ENCODE results near the gene BAZ2A. TPM values are rescaled to one million over a fixed set of nuclear protein-coding genes. Genes with fewer than 3 reads are reported as not detected.
A peak's percentile ranks its signal among the peaks of the same experiment; 100 is the strongest.
"Not testable (repeated sequence)": the region's sequence is repeated elsewhere in the genome, so short reads cannot be mapped to it uniquely, and the experiment has no call there.

BAZ2A gene
- total RNA-seq, 5 donors from 2014 or later (not counting 1 experiment from before 2014, with no cell fraction given): 149 to 257 (median 172) TPM

GRCh38 chr12:56648023-56648422 is 17.9 kb upstream of the BAZ2A start:
- H3K4me3 Mint-ChIP-seq; H3K27me3 ChIP-seq (replicated peaks in 1 of 2; ENCODE audit: control insufficient read depth in 2 of 2, extremely low read depth in 1 of 2, insufficient read depth in 2 of 2, low read length in 1 of 2); ATAC-seq (replicated peaks in 1 of 4); H3K27ac Mint-ChIP-seq; H3K27me3 Mint-ChIP-seq; H3K9me3 ChIP-seq; DNase-seq; H3K4me3 ChIP-seq (ENCODE audit: control insufficient read depth in 1 of 2, extremely low read depth in 1 of 2, low read length in 1 of 2); CTCF ChIA-PET; H3K27ac ChIP-seq (ENCODE audit: low read length); H3K9me3 Mint-ChIP-seq: not testable (repeated sequence)
- Histone ChIP-seq H3K4me1 (ENCODE audit: control insufficient read depth in 1 of 2, extremely low read depth in 1 of 2, insufficient read depth in 2 of 2, low read length in 2 of 2) (peaks cover 18 to 25% of the 10 kb centered on the region in 2 experiments), H3K36me3 (ENCODE audit: control insufficient read depth in 2 of 2, extremely low read depth in 1 of 2, insufficient read depth in 1 of 2, low read length in 1 of 2) (peaks cover 0 to 14% of the 10 kb centered on the region in 2 donors)
- POLR2A ChIA-PET: interaction anchor here in 1 of 2 donors (0.5 to 3.7 kb wide), 2 partner anchors 11 to 818 kb away, joined by 3 to 11 read pairs; partner anchors contain the start of gene DNAJC14
- Mint-ChIP-seq H3K36me3 (peaks cover 17% of the 10 kb centered on the region), H3K4me1 (peaks cover 25 to 29% (median 28%) of the 10 kb centered on the region in 3 donors)
- 93% methylated on average over 4 of the region's 9 CpGs for WGBS (ENCODE audit: insufficient coverage)

- POLR2A ChIA-PET: interaction anchor here (0.5 to 3.7 kb wide), 14 partner anchors 9 to 491 kb away, joined by 3 to 11 read pairs (median 4); partner anchors contain the start of gene NACA (in 1 of the 2)
- CTCF ChIA-PET: interaction anchor here (0.6 to 2.4 kb wide), 7 partner anchors 9 to 80 kb away, joined by 3 to 29 read pairs (median 3); partner anchors contain the start of gene NACA (in 1 of the 2)
- no peaks in the 10 kb centered on the region for H3K27me3 Mint-ChIP-seq
- DNase-seq (peak; percentile 72 to 99 (median 93)), ATAC-seq (replicated peaks in 1 of 4) (peak; percentile 94 to 99 (median 98))
- H3K9me3 Mint-ChIP-seq: no peaks in the 10 kb centered on the region
- H3K4me1 ChIP-seq (ENCODE audit: control insufficient read depth in 1 of 2, extremely low read depth in 1 of 2, insufficient read depth in 2 of 2, low read length in 2 of 2): peaks cover 18 to 37% of the 10 kb centered on the region in 2 experiments
- peak within 1 kb of the TSS; percentile 99 for H3K27ac Mint-ChIP-seq
- H3K27me3 ChIP-seq (replicated peaks in 1 of 2; ENCODE audit: control insufficient read depth in 2 of 2, extremely low read depth in 1 of 2, insufficient read depth in 2 of 2, low read length in 1 of 2): no peaks in the 10 kb centered on the region
- H3K27ac ChIP-seq (ENCODE audit: low read length): peak within 1 kb of the TSS; percentile 89
- H3K9me3 ChIP-seq: no peaks in the 10 kb centered on the region
- H3K4me1 Mint-ChIP-seq: peaks cover 34 to 39% (median 38%) of the 10 kb centered on the region in 3 donors
- WGBS (ENCODE audit: insufficient coverage): under 1% methylated on average over 36 of the region's 39 CpGs
- H3K4me3 Mint-ChIP-seq: peak within 1 kb of the TSS; percentile 97
- peaks cover 9 to 35% of the 10 kb centered on the region in 2 donors for H3K36me3 ChIP-seq (ENCODE audit: control insufficient read depth in 2 of 2, extremely low read depth in 1 of 2, insufficient read depth in 1 of 2, low read length in 1 of 2)
- H3K4me3 ChIP-seq (ENCODE audit: control insufficient read depth in 1 of 2, extremely low read depth in 1 of 2, low read length in 1 of 2): peak within 1 kb of the TSS; percentile 97 to 99
- H3K36me3 Mint-ChIP-seq: peaks cover 29% of the 10 kb centered on the region
Measured at GRCh38 chr12:56645717-56646446, 15.8 kb upstream of the BAZ2A start, which contains the start of gene ATP5F1B. Gene ATP5F1B, minus strand, starts transcription at chr12:56645984. Its CDS starts 21 bp downstream, at chr12:56645963.

- ChIA-PET POLR2A (interaction anchor here (0.6 to 3.7 kb wide), 12 partner anchors 9 to 434 kb away, joined by 3 to 11 read pairs (median 4); partner anchors contain the start of gene NACA (in 1 of the 2)), CTCF (interaction anchor here in 1 of 2 donors (0.8 to 2.4 kb wide), 5 partner anchors 9 to 80 kb away, joined by 3 to 29 read pairs (median 3); partner anchors contain the start of gene NACA)
- Histone ChIP-seq H3K4me1 (ENCODE audit: control insufficient read depth in 1 of 2, extremely low read depth in 1 of 2, insufficient read depth in 2 of 2, low read length in 2 of 2) (peaks cover 18 to 37% of the 10 kb centered on the region in 2 experiments), H3K27ac (ENCODE audit: low read length) (peak overlapping the region; percentile 89), H3K9me3 (no peaks in the 10 kb centered on the region), H3K36me3 (ENCODE audit: control insufficient read depth in 2 of 2, extremely low read depth in 1 of 2, insufficient read depth in 1 of 2, low read length in 1 of 2) (peaks cover 9 to 41% of the 10 kb centered on the region in 2 donors), H3K4me3 (ENCODE audit: control insufficient read depth in 1 of 2, extremely low read depth in 1 of 2, low read length in 1 of 2) (peak overlapping the region; percentile 97 to 99), H3K27me3 (replicated peaks in 1 of 2; ENCODE audit: control insufficient read depth in 2 of 2, extremely low read depth in 1 of 2, insufficient read depth in 2 of 2, low read length in 1 of 2) (no peaks in the 10 kb centered on the region)
- Mint-ChIP-seq H3K4me3 (peak overlapping the region; percentile 97), H3K27me3 (no peaks in the 10 kb centered on the region), H3K4me1 (peaks cover 34 to 39% (median 38%) of the 10 kb centered on the region in 3 donors), H3K36me3 (peaks cover 32% of the 10 kb centered on the region), H3K27ac (peak overlapping the region; percentile 99), H3K9me3 (no peaks in the 10 kb centered on the region)
- 0% methylated on average over 29 of the region's 29 CpGs for WGBS (ENCODE audit: insufficient coverage)
- DNase-seq (no peak), ATAC-seq (replicated peaks in 1 of 4) (peak in 1 of 4 experiments; percentile 2)
Measured at GRCh38 chr12:56645201-56645716, 15.1 kb upstream of the BAZ2A start.

- peak overlapping the region; percentile 99 for H3K27ac Mint-ChIP-seq
- Histone ChIP-seq H3K4me1 (ENCODE audit: control insufficient read depth in 1 of 2, extremely low read depth in 1 of 2, insufficient read depth in 2 of 2, low read length in 2 of 2) (peaks cover 18 to 37% of the 10 kb centered on the region in 2 experiments), H3K4me3 (ENCODE audit: control insufficient read depth in 1 of 2, extremely low read depth in 1 of 2, low read length in 1 of 2) (peak overlapping the region; percentile 97 to 99), H3K27ac (ENCODE audit: low read length) (peak overlapping the region; percentile 89), H3K36me3 (ENCODE audit: control insufficient read depth in 2 of 2, extremely low read depth in 1 of 2, insufficient read depth in 1 of 2, low read length in 1 of 2) (peaks cover 12 to 48% of the 10 kb centered on the region in 2 donors), H3K9me3 (no peaks in the 10 kb centered on the region), H3K27me3 (replicated peaks in 1 of 2; ENCODE audit: control insufficient read depth in 2 of 2, extremely low read depth in 1 of 2, insufficient read depth in 2 of 2, low read length in 1 of 2) (no peaks in the 10 kb centered on the region)
- peaks cover 36% of the 10 kb centered on the region for H3K36me3 Mint-ChIP-seq
- no peaks in the 10 kb centered on the region for H3K27me3 Mint-ChIP-seq
- peak overlapping the region; percentile 97 for H3K4me3 Mint-ChIP-seq
- peaks cover 34 to 42% (median 38%) of the 10 kb centered on the region in 3 donors for H3K4me1 Mint-ChIP-seq
- POLR2A ChIA-PET: interaction anchor here in 1 of 2 donors (0.7 to 3.7 kb wide), 2 partner anchors 8 to 32 kb away, joined by 4 to 11 read pairs; no protein-coding TSS in a partner anchor
- DNase-seq: no peak
- WGBS (ENCODE audit: insufficient coverage): 30% methylated on average over 3 of the region's 4 CpGs
- ATAC-seq (replicated peaks in 1 of 4): no peak
- H3K9me3 Mint-ChIP-seq: no peaks in the 10 kb centered on the region
- CTCF ChIA-PET: interaction anchor here in 1 of 2 donors (1.0 to 2.4 kb wide), 3 partner anchors 8 to 81 kb away, joined by 3 to 29 read pairs (median 4); partner anchors contain the start of gene NACA
Measured at GRCh38 chr12:56644654-56645053, 14.5 kb upstream of the BAZ2A start.

GRCh38 chr12:56641219-56641618 is 11.1 kb upstream of the BAZ2A start:
- POLR2A ChIA-PET: interaction anchor here in 1 of 2 donors (0.7 to 1.2 kb wide), 2 partner anchors 12 to 903 kb away, joined by 4 to 12 read pairs; no protein-coding TSS in a partner anchor
- 100% methylated on average over 1 of the region's 6 CpGs for WGBS (ENCODE audit: insufficient coverage)

More at GRCh38 chr12:56641219-56641618, 11.1 kb upstream of the BAZ2A start:
- Mint-ChIP-seq H3K4me3 (no peak overlapping the region), H3K36me3 (peaks cover 51% of the 10 kb centered on the region), H3K27ac (no peak overlapping the region), H3K4me1 (peaks cover 43 to 51% (median 46%) of the 10 kb centered on the region in 3 donors), H3K9me3 (no peaks in the 10 kb centered on the region), H3K27me3 (no peaks in the 10 kb centered on the region)
- no peaks in the 10 kb centered on the region for H3K9me3 ChIP-seq
- no peak for ATAC-seq (replicated peaks in 1 of 4)
- peaks cover 25 to 41% of the 10 kb centered on the region in 2 experiments for H3K4me1 ChIP-seq (ENCODE audit: control insufficient read depth in 1 of 2, extremely low read depth in 1 of 2, insufficient read depth in 2 of 2, low read length in 2 of 2)
- H3K4me3 ChIP-seq (ENCODE audit: control insufficient read depth in 1 of 2, extremely low read depth in 1 of 2, low read length in 1 of 2): no peak overlapping the region
- no peak overlapping the region for H3K27ac ChIP-seq (ENCODE audit: low read length)
- CTCF ChIA-PET: interaction anchor here in 1 of 2 donors (0.7 kb wide), 1 partner anchor 16 kb away, joined by 3 read pairs; no protein-coding TSS in a partner anchor
- peaks cover 16 to 74% of the 10 kb centered on the region in 2 donors for H3K36me3 ChIP-seq (ENCODE audit: control insufficient read depth in 2 of 2, extremely low read depth in 1 of 2, insufficient read depth in 1 of 2, low read length in 1 of 2)
- DNase-seq: no peak
- H3K27me3 ChIP-seq (replicated peaks in 1 of 2; ENCODE audit: control insufficient read depth in 2 of 2, extremely low read depth in 1 of 2, insufficient read depth in 2 of 2, low read length in 1 of 2): no peaks in the 10 kb centered on the region
